ENCODE results near the gene CCT5. TPM values are rescaled to one million over a fixed set of nuclear protein-coding genes. Genes with fewer than 3 reads are reported as not detected.

The CCT5 gene
- total RNA-seq, 2 experiments from 2014 or later, result 27.4 to 32.0 TPM

DNA sequence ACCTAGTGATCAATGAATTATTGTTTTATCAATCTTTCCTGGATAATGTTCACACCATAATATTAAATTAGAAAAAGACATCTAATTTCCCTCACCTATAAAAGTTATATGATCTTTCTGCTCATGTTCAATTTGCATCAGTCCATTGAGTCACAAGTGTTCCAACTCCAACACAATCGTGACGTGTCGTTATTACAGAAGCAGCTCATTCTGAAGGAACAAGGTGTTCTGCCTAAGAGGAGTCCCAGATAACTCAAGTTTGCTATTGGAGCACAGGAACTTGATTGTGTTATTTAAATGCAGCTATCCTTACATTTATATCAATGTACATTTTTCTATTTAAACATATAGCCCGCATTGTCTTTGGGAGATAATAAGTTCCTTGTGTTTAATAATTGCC, 31.0 kb upstream of the CCT5 start:
- Mint-ChIP-seq H3K9me3 (no peaks in the 10 kb centered on the region), H3K36me3 (ENCODE audit: low read depth) (peaks cover 14% of the 10 kb centered on the region), H3K4me1 (ENCODE audit: low read depth) (no peaks in the 10 kb centered on the region), H3K27ac (no peak overlapping the region), H3K27me3 (no peaks in the 10 kb centered on the region), H3K4me3 (no peak overlapping the region)
- no peak overlapping the region for H3K4me3 ChIP-seq (ENCODE audit: low read length)
- DNase-seq (no peak), ATAC-seq (ENCODE audit: poor library complexity) (no peak)
- H3K9me3 ChIP-seq (ENCODE audit: control insufficient read depth in 1 of 2, insufficient read depth in 1 of 2, low read length in 2 of 2), result peaks cover 0 to under 1% of the 10 kb centered on the region in 2 experiments
- intact Hi-C loops (cut with DNase I, micrococcal nuclease), result no loop called here
- TF ChIP-seq, protein P1, sequence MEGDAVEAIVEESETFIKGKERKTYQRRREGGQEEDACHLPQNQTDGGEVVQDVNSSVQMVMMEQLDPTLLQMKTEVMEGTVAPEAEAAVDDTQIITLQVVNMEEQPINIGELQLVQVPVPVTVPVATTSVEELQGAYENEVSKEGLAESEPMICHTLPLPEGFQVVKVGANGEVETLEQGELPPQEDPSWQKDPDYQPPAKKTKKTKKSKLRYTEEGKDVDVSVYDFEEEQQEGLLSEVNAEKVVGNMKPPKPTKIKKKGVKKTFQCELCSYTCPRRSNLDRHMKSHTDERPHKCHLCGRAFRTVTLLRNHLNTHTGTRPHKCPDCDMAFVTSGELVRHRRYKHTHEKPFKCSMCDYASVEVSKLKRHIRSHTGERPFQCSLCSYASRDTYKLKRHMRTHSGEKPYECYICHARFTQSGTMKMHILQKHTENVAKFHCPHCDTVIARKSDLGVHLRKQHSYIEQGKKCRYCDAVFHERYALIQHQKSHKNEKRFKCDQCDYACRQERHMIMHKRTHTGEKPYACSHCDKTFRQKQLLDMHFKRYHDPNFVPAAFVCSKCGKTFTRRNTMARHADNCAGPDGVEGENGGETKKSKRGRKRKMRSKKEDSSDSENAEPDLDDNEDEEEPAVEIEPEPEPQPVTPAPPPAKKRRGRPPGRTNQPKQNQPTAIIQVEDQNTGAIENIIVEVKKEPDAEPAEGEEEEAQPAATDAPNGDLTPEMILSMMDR (IDR thresholded peaks at IDR 0.05), result no peak
- no peak overlapping the region for H3K27ac ChIP-seq (ENCODE audit: low read depth in 1 of 2, low read length in 2 of 2)
- ChIA-PET POLR2A (no interaction called here), CTCF (no interaction called here)
- no peaks in the 10 kb centered on the region for H3K27me3 ChIP-seq (ENCODE audit: control insufficient read depth in 1 of 2, insufficient read depth in 2 of 2, low read length in 2 of 2)
- H3K36me3 ChIP-seq (ENCODE audit: insufficient read depth, low read length), result no peaks in the 10 kb centered on the region
- no peaks in the 10 kb centered on the region for H3K4me1 ChIP-seq (ENCODE audit: insufficient read depth, low read length)

DNA sequence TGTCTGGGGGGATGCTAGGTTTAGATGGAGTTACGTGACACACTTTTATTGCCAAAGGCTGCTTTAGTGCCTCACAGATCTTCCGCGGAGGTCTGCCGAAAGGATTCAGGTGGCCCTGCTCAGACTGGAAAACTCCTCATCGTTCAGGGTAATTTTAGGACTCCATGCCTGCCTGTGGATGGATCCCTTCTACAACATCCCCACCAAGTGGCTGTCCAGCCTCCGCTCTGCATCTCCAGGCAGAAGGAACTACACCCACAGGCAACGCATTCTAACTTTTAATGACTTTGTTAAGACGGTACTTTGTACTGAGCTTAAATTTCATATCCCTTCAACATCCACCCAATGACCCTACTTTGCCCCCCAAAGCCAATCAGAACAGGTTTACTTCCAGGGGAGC, 29.8 kb upstream of the CCT5 start:
- Histone ChIP-seq H3K27me3 (ENCODE audit: control insufficient read depth in 1 of 2, insufficient read depth in 2 of 2, low read length in 2 of 2) (no peaks in the 10 kb centered on the region), H3K36me3 (ENCODE audit: insufficient read depth, low read length) (no peaks in the 10 kb centered on the region), H3K4me1 (ENCODE audit: insufficient read depth, low read length) (no peaks in the 10 kb centered on the region), H3K27ac (ENCODE audit: low read depth in 1 of 2, low read length in 2 of 2) (no peak overlapping the region), H3K9me3 (ENCODE audit: control insufficient read depth in 1 of 2, insufficient read depth in 1 of 2, low read length in 2 of 2) (peaks cover 0 to 8% of the 10 kb centered on the region in 2 experiments), H3K4me3 (ENCODE audit: low read length) (no peak overlapping the region)
- no peak for ATAC-seq (ENCODE audit: poor library complexity)
- no peak overlapping the region for H3K4me3 Mint-ChIP-seq
- no peaks in the 10 kb centered on the region for H3K9me3 Mint-ChIP-seq
- no peak for DNase-seq
- H3K4me1 Mint-ChIP-seq (ENCODE audit: low read depth), result no peaks in the 10 kb centered on the region
- H3K27me3 Mint-ChIP-seq, result no peaks in the 10 kb centered on the region
- peaks cover 23% of the 10 kb centered on the region for H3K36me3 Mint-ChIP-seq (ENCODE audit: low read depth)
- CTCF ChIA-PET, result no interaction called here
- intact Hi-C loops (cut with DNase I, micrococcal nuclease), result no loop called here
- no peak overlapping the region for H3K27ac Mint-ChIP-seq
- TF ChIP-seq, protein P1 (IDR thresholded peaks at IDR 0.05), result no peak
- POLR2A ChIA-PET, result no interaction called here

DNA sequence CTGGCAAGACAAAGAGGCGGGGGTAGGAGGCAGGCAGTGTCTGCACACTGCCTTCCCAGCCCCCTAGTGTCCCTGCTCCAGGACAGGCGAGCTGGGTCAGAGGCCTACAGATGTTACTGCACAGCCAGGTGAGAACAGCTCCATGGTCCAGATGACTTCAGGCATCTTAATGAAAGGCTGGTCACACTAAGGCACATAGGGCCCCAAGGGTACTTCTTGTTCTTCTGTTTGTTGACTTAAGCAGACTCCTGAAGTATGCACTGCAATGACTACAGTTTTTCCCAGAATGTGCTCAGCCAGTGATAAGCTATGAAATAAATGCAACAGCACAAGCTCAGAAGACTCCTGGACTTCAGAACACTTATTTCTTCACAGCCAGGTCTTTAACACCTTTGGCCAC, 27.8 kb upstream of the CCT5 start:
- Histone ChIP-seq H3K27me3 (ENCODE audit: control insufficient read depth in 1 of 2, insufficient read depth in 2 of 2, low read length in 2 of 2) (no peaks in the 10 kb centered on the region), H3K4me3 (ENCODE audit: low read length) (no peak overlapping the region), H3K4me1 (ENCODE audit: insufficient read depth, low read length) (no peaks in the 10 kb centered on the region), H3K9me3 (ENCODE audit: control insufficient read depth in 1 of 2, insufficient read depth in 1 of 2, low read length in 2 of 2) (peaks cover 0 to 8% of the 10 kb centered on the region in 2 experiments), H3K36me3 (ENCODE audit: insufficient read depth, low read length) (no peaks in the 10 kb centered on the region), H3K27ac (ENCODE audit: low read depth in 1 of 2, low read length in 2 of 2) (no peak overlapping the region)
- TF ChIP-seq, protein P1 (IDR thresholded peaks at IDR 0.05), result no peak
- ATAC-seq (ENCODE audit: poor library complexity) (no peak), DNase-seq (no peak)
- ChIA-PET POLR2A (interaction anchor here (0.6 kb wide), 1 partner anchor 79 kb away, joined by 3 read pairs; no protein-coding TSS in a partner anchor), CTCF (no interaction called here)
- Mint-ChIP-seq H3K9me3 (peaks cover 2% of the 10 kb centered on the region), H3K4me1 (ENCODE audit: low read depth) (no peaks in the 10 kb centered on the region), H3K4me3 (no peak overlapping the region), H3K36me3 (ENCODE audit: low read depth) (peaks cover 44% of the 10 kb centered on the region), H3K27me3 (no peaks in the 10 kb centered on the region), H3K27ac (no peak overlapping the region)
- intact Hi-C loops (cut with DNase I, micrococcal nuclease), result no loop called here

Measured in CD4-positive, alpha-beta T cell (primary cell).